GM18870 (cell line): ENCODE data around the gene PCSK6.
A peak's percentile ranks its signal among the peaks of the same experiment; 100 is the strongest.

Experiments used
- ATAC-seq: cut with Tn5 transposase; IDR thresholded peaks from one replicate; pipeline ENCODE4 v1.9.1; 2021; ENCODE audit warnings: moderate library complexity; ENCODE audit not compliant: unreplicated experiment

The PCSK6 gene

DNA sequence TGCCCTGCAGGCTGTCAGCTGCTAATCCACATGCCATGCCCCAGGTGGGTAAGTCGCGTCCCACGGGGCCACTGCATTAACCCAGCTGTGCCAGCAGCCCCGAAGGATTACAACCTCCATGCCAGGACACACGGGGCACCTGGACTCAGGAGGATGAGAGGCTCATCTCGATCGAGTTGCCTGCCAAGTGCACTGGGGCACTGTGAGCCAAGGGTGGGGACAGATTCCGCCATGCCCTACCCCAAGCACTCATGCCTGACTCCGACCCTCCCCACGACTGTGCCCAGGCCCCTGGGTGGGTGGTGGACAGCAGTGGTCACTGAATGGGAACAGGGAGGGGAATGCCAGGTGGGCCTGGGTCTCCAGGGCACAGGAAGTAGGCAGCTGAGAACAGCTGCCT, 173.8 kb downstream of the PCSK6 start:
- ATAC-seq = no peak

DNA sequence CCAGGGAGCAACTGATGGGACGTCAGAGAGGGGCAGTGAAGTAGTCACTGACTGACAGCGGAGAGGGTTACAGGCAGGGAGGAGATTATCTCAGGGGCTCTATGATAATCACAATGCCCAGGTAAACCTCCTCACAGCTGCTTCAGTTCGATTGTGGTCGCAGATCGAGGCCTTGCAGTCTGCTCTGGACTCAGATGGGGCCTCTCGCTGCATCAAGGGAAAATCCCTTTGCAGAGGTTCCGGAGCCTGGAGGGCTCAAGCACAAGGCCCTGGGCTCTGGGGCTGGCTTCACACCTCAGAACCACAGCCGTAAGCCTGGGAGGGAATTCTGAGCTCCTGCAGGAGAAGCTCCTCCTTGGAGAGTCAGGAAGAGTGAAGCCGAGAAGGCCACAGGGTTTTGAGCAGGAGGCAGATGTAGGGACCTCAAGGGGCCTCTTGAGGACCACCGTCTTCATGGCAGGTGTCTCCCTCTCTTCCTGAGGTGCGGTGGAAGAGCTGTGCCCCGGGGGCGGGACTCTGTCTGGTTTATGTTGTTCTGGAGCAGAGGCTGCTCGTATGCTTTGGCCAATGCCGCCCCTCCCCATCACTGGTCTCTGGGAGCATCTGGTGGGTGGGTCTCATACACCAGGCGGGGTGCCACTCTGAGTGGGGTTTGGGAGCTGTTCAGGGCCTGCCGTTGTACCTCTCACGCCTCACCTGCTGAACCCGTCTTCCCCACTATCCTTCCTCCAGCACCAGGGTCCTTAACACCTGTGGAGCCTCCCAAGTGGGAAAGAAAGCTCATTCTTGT, 175.0 kb downstream of the PCSK6 start:
- no peak for ATAC-seq

GRCh38 chr15:101313041-101313761, 176.3 kb downstream of the PCSK6 start:
- no peak for ATAC-seq

- ATAC-seq = no peak
Observed at GRCh38 chr15:101310508-101310907, 179.0 kb downstream of the PCSK6 start.

DNA sequence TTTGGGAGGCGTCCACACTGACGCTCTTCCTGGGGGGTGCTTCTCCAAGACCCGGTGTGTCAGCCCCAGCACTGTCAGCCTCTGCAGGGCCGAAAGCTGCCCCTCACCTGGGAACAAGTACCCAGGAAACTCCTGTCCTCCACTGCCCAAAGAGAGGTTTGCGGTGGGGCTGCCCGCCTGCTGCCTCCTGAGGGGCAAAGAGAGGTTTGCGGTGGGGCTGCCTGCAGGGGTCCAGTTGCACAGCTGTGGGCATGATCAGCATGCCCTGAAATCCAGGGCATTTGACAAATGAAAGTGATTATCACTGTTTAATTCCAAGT, 179.4 kb downstream of the PCSK6 start:
- no peak for ATAC-seq

DNA sequence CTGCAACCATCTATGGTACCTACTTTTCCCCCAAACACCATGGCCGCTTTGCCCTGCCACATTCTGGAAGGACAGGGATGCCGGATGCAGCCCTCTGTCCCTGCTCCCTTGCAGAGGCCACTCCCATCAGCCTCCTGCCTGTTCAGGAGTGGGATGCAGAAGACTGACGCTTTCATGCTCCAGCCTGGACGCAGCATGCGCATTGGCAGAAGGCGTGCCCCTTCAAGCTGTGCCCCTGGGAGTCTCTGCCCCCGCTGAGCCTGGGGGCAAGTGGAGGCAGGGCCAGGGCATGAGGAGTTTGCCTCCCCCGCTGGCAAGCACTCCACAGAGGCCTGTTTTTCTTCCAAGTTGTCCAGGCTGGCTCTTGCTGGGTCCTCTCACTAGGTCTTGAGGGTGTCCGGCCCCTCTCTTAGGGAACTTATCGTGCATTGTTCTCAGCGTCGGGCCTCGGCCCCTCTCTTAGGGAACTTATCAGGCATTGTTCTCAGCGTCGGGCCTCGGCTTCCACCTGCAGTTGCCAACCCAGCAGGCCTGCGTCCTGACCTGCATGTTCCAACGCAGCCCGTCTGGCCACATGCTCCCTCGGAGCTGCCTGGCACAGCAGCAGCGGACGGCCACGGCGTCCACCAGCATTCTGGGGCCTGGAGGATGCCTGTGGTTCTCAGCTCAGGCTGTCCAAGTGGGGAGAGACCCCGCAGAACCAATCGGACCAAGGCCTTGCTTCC, 179.9 kb downstream of the PCSK6 start:
- no peak for ATAC-seq

DNA sequence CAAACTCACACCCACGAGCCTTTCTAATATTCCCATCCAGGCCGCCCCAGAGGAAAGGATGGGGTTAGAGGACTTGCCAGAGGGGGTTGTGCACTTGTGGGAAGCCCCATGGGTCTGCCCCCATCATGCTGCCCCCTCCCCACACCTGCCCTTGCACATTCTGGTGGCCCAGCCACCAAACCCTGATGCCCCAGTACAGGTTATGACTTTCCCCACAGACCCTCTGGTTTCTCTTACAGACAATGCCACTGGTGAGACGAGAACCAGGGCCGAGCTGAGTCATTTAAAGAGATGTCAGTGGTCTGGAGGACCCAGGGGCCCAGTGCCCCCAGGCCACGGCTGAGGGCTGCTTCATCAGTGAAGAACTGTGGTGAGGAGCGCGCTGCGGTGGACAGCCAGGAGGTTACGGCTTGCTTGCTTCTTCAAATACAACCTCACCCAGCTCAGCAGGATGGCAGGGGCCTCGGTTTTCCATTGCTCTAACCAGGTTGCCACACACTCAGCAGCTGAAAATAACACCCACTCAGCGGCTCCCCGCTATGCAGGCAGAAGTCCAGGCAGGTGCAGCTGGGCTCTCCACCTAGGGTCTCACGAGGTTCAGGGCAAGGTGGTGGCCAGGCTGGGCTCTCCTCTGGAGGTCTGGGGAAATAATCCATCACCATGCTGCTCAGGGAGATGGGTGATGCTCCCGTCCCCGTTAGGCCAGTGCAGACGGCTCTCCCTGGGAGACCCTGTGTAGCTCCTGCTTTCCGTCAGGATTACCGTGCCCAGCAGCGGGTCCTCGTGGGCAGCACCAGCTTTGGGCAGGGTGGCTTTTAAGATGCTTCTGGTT, 180.7 kb downstream of the PCSK6 start:
- ATAC-seq = no peak

- no peak for ATAC-seq
Observed at GRCh38 chr15:101307897-101308603, 181.5 kb downstream of the PCSK6 start.

DNA sequence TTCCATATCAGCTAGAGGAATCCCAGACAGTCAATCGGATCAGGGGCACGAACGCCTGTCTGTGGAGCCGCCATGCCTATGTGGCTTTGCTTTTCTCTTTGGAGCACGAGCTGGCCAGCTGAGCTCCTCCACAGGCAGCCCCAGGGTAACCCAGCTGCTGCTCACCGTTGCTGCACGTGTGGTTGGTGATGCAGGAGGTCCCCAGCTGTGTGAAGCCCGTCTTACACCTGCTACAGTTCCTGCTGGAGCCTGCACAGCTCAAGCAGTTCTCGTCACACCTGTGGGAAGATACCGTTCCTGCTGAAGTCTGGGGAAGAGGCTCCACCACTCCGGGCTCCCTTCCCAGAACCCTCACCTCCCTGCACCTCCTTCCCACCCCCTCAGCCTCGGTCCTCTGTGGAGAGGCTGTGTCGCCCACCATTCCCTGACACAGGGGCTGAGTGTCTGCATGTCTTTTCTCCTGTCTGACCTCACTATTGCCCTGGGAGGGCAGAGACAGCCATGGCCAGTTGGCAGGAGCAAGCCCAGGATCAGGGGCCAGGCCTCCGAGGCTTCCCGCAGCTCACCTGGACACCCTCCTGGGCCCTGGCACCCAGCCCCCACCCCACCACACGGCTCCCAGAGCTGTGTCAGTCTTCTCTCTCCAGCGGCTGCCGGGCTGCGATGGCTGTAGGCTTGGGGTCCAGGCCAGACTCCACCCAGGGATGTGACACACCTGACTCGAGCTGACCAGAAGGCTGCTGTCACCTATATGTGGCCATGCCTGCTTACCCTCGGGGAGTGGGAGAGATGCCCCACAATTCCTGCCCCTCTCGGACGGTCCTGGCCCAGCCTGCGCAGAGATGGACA, 182.2 kb downstream of the PCSK6 start:
- no peak for ATAC-seq

- ATAC-seq = no peak
Observed at GRCh38 chr15:101306341-101307047, 183.0 kb downstream of the PCSK6 start.

DNA sequence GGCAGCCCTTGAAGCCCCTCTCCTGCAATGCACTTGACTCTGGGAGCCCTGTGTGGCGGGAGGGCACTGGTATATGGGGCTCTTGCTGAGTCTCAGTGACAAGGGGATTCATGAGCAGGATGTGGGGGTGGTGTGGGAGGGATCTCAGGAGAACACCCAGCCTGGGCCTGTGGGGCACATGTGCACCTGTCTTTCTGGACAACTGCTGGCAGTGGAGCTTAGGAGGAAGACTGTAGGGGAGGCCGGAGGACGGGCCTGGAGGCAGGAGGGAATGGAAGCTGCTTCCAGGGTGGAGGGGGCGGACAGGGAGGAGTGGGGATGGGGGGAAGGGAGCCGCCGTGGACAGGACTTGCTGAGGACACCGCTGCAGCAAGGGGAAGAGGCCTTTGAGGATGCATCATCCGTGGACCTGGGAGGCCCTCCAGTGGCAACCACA, 183.7 kb downstream of the PCSK6 start:
- ATAC-seq = no peak

GRCh38 chr15:101303408-101303807, 186.1 kb downstream of the PCSK6 start:
- no peak for ATAC-seq

- ATAC-seq = no peak
Observed at GRCh38 chr15:101296418-101297405, 192.8 kb downstream of the PCSK6 start.

DNA sequence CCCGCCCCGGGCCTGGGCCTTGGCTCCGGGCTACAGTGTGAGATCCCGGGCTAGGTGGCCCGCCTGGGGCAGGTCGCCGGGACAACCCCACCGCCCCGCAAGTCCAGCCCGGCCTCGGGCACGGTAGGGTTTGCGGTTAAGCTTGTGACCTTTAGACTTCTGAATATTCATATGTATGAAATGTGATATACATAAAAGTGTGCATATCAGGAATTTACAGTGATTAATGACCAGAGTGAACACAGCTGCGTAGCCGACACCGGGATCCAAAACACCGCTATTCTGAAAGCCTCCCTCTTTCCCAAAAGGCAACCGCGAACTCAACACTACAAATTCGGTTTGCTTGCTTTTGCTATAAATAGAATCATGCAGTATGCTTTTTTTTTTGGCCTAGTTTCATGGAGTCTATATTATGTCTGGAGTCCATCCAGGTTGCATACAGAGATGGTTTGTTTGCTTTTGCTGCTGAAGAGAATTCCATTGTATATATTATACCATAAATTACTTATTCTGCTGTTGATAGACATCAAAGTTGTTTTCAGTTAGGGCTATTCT, 193.8 kb downstream of the PCSK6 start:
- ATAC-seq = no peak

GRCh38 chr15:101294731-101295606, 194.5 kb downstream of the PCSK6 start, which contains the start of gene SNRPA1:
TSS of gene SNRPA1 (minus strand) at chr15:101295248. CDS start at chr15:101295178, 70 bp downstream.
- peak; percentile 69 for ATAC-seq

GRCh38 chr15:101293122-101293521, 196.4 kb downstream of the PCSK6 start:
- ATAC-seq = no peak
